ENCODE results near the gene ATAT1. TPM values are rescaled to one million over a fixed set of nuclear protein-coding genes. Genes with fewer than 3 reads are reported as not detected.

The ATAT1 gene
- total and polyA plus RNA-seq, 2 of the 13 experiments (the other 11 are each of a cell fraction or from before 2014, with no cell fraction given): 9.2 to 23.6 TPM

DNA sequence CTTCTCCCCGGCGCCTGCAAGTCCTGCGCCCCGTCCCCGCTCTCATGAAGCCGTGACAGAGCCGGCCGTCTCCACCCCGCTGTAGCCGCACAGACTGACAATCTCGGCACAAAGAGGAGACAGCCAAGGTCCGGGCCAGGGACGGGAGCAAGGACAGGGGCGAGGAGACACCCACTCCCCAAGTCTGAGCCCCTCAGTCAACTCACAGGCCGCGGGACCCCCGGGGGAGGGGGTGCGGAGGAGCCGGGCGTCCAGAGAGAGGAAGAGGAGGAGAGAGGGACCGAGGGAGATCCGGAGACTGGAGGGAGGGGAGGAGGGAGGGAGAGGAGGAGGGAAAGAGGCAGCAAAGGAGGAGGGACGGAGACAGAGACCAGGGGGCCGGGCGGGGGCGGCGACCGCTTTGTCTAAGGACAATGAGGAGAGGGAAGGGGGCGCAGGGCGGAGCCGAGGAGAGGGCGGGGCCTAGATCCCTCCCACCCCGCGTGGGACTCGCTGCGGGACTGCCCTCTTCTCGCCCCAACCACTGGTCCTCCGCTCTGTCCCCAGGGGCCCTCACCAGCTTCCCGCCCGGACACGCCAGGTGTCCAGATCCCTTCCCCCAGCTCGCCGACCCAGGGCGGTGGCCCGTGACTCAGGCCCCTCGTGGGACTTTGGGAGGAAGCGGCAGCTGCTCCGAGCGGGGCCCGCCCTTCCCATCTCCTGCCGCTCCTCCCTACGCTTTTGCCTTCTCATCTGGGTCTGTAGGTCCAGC, 60.4 kb downstream of the ATAT1 start (continued):
- TF ChIP-seq SETDB1 (CRISPR knock-in tag; IDR thresholded peaks at IDR 0.05; ENCODE audit: borderline replicate concordance) (no peak), ZNF251 (CRISPR knock-in tag; IDR thresholded peaks at IDR 0.05) (no peak), ZSCAN30 (CRISPR knock-in tag; IDR thresholded peaks at IDR 0.05) (no peak), ZNF713 (CRISPR knock-in tag; IDR thresholded peaks at IDR 0.05) (no peak), ATAD3A (CRISPR knock-in tag; IDR thresholded peaks at IDR 0.05) (no peak), TRIM22 (IDR thresholded peaks at IDR 0.05) (no peak), HBP1 (CRISPR knock-in tag; IDR thresholded peaks at IDR 0.05; ENCODE audit: low read depth) (peak; percentile 50; the same call in 1 of the 2 replicates), ZNF616 (CRISPR knock-in tag; IDR thresholded peaks at IDR 0.05; ENCODE audit: low read depth) (no peak), REL (CRISPR knock-in tag; conservative IDR thresholded peaks at IDR 0.05) (no peak), ZBTB37 (CRISPR knock-in tag; IDR thresholded peaks at IDR 0.05) (0 out of 2 replicates have a peak, but pooled peaks have one; percentile 62), PRDM10 (CRISPR knock-in tag; IDR thresholded peaks at IDR 0.05; ENCODE audit: low read depth) (0 out of 2 replicates have a peak, but pooled peaks have one; percentile 53), ZNF570 (CRISPR knock-in tag; IDR thresholded peaks at IDR 0.05; ENCODE audit: borderline replicate concordance) (peak; percentile 2; the same call in 1 of the 2 replicates), CREBL2 (CRISPR knock-in tag; IDR thresholded peaks at IDR 0.05; ENCODE audit: borderline replicate concordance) (no peak), REPIN1 (CRISPR knock-in tag; IDR thresholded peaks at IDR 0.05; ENCODE audit: borderline replicate concordance, low read depth) (no peak), ATF2 (CRISPR knock-in tag; IDR thresholded peaks at IDR 0.05) (peak; percentile 58; the same call in 1 of the 2 replicates), KLF15 (CRISPR knock-in tag; IDR thresholded peaks at IDR 0.05; ENCODE audit: borderline replicate concordance) (no peak)
- TF ChIP-seq, protein P1, sequence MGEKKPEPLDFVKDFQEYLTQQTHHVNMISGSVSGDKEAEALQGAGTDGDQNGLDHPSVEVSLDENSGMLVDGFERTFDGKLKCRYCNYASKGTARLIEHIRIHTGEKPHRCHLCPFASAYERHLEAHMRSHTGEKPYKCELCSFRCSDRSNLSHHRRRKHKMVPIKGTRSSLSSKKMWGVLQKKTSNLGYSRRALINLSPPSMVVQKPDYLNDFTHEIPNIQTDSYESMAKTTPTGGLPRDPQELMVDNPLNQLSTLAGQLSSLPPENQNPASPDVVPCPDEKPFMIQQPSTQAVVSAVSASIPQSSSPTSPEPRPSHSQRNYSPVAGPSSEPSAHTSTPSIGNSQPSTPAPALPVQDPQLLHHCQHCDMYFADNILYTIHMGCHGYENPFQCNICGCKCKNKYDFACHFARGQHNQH (CRISPR knock-in tag; IDR thresholded peaks at IDR 0.05): peak; percentile 44; the same call in 1 of the 2 replicates
